Muscle layer of duodenum (tissue), 2 donors: ENCODE data around the gene TNFRSF21.

Source experiments
- H3K27ac ChIP-seq: one replicate; pipeline ENCODE4 v1.7.0; 2013; ENCODE audit warnings: mild to moderate bottlenecking, low read length
- H3K27me3 ChIP-seq: one replicate; pipeline ENCODE4 v1.7.0; 2013; ENCODE audit warnings: low read depth, mild to moderate bottlenecking, control low read depth, low read length
- H3K36me3 ChIP-seq, 2 donors: one replicate each; pipeline ENCODE4 v1.7.0; 2013; ENCODE audit warnings: low read length in 2 of 2, control low read depth in 1 of 2, mild to moderate bottlenecking in 1 of 2; ENCODE audit not compliant: insufficient read depth in 2 of 2, control insufficient read depth in 1 of 2
- H3K4me1 ChIP-seq, 2 donors: one replicate each; pipeline ENCODE4 v1.7.0; 2013; ENCODE audit warnings: low read length in 2 of 2, mild to moderate bottlenecking in 2 of 2, control low read depth in 1 of 2, moderate library complexity in 1 of 2; ENCODE audit not compliant: insufficient read depth in 2 of 2, control insufficient read depth in 1 of 2
- H3K4me3 ChIP-seq, 2 donors: one replicate each; pipeline ENCODE4 v1.7.0; 2013; ENCODE audit warnings: low read length in 2 of 2, low read depth in 1 of 2, mild to moderate bottlenecking in 1 of 2
- H3K9me3 ChIP-seq, 2 donors: one replicate each; pipeline ENCODE4 v1.7.0; 2013; ENCODE audit warnings: low read length in 2 of 2, control low read depth in 1 of 2, mild to moderate bottlenecking in 1 of 2; ENCODE audit not compliant: control insufficient read depth in 1 of 2
- donor health status: healthy.

TNFRSF21 gene

GRCh38 chr6:47250302-47250701, 59.4 kb downstream of the TNFRSF21 start:
- peaks cover 9 to 10% of the 10 kb centered on the region in 2 donors for H3K36me3 ChIP-seq
- no peaks in the 10 kb centered on the region for H3K27me3 ChIP-seq
- H3K4me1 ChIP-seq = peaks cover 24 to 27% of the 10 kb centered on the region in 2 donors
- no peaks in the 10 kb centered on the region for H3K9me3 ChIP-seq
- H3K27ac ChIP-seq = no peak overlapping the region
- no peak overlapping the region for H3K4me3 ChIP-seq

- Histone ChIP-seq H3K4me1 (peaks cover 24 to 27% of the 10 kb centered on the region in 2 donors), H3K36me3 (peaks cover 9 to 10% of the 10 kb centered on the region in 2 donors), H3K9me3 (no peaks in the 10 kb centered on the region), H3K27me3 (no peaks in the 10 kb centered on the region), H3K4me3 (no peak overlapping the region), H3K27ac (no peak overlapping the region)
Measured at GRCh38 chr6:47248446-47248845, 61.3 kb downstream of the TNFRSF21 start.

- no peaks in the 10 kb centered on the region for H3K9me3 ChIP-seq
- peaks cover 0 to under 1% of the 10 kb centered on the region in 2 donors for H3K36me3 ChIP-seq
- H3K4me3 ChIP-seq = peak overlapping the region in 1 of 2 donors; percentile 2
- no peaks in the 10 kb centered on the region for H3K27me3 ChIP-seq
- H3K4me1 ChIP-seq = peaks cover 29 to 34% of the 10 kb centered on the region in 2 donors
- H3K27ac ChIP-seq = no peak overlapping the region
Measured at GRCh38 chr6:47247227-47247797, 62.4 kb downstream of the TNFRSF21 start.

GRCh38 chr6:47246551-47246950, 63.2 kb downstream of the TNFRSF21 start:
- H3K4me1 ChIP-seq = peaks cover 36 to 39% of the 10 kb centered on the region in 2 donors
- no peaks in the 10 kb centered on the region for H3K9me3 ChIP-seq
- no peak overlapping the region for H3K4me3 ChIP-seq
- H3K36me3 ChIP-seq = no peaks in the 10 kb centered on the region
- peak overlapping the region; percentile 16 for H3K27ac ChIP-seq
- no peaks in the 10 kb centered on the region for H3K27me3 ChIP-seq

DNA sequence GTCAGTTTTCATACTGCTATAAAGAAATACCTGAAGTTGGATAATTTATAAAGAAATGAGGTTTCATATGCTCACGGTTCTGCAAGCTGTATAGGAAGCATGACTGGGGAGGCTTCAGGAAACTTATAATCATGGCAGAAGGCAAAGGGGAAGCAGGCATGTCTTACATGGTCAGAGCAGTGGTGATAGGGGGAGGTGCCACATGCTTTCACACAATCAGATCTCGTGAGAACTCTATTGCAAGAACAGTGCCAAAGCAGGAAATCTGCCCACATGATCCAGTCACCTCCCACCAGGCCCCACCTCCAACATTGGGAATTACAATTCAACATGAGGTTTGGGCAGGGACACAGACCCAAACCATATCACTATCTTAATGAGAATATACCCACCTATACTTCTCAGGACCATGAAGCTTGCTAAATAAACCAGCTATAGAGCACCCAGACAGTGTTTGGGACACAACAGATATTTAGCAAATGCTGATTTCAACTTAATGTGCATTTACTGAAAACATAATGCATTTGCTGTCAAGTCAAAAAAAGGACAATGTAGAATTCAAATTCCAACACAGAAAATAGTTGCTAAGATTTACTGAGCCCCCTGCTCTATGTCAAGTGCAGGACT, 63.8 kb downstream of the TNFRSF21 start:
- H3K27ac ChIP-seq = peak overlapping the region; percentile 16
- peaks cover 37 to 39% of the 10 kb centered on the region in 2 donors for H3K4me1 ChIP-seq

DNA sequence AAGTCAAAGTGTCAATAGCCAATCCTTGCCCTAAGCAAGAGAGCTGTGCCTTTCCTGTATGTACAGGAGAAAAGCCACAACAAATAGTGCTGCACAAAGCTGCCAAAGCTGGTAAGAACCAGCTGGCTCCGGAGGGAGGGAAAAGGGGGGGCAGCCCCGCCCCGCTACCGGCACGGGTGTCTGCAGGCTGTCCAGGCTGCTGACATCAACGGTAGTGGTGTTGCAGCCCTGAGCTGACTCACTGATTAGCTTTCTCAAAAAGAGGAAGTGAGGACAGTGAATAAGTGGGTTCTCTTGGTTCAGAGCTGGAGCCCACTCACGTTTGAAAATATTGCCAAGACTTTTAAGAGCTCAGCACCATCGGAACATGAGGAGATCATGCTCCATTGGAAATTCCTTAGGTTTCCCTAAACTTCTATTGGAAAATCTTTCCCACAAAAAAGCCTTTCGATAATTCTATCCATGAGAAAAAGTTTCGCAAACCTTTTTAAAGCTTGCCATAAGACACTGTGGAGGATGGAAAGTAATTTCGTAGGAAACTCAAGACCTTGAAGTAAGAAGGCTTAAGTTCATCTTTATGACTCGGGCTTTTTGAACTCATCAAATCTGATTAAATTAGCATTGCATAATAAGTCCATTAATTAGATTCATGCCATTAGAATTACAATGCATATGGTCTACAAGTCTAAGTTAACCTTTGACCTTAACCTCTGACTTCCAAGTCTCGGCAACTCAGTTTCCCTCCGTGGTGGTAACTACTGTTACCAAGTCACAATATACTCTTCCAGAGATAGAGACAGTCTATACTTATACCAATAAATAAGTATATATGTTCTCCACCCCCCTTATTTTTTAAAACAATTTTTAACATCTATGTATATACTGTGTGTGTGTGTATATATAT, 67.0 kb downstream of the TNFRSF21 start:
- peaks cover 30% of the 10 kb centered on the region in 2 donors for H3K4me1 ChIP-seq
- no peaks in the 10 kb centered on the region for H3K36me3 ChIP-seq
- H3K4me3 ChIP-seq = peak overlapping the region in 1 of 2 donors; percentile 18
- no peaks in the 10 kb centered on the region for H3K9me3 ChIP-seq
- no peaks in the 10 kb centered on the region for H3K27me3 ChIP-seq
- H3K27ac ChIP-seq = peak overlapping the region; percentile 77

More for the DNA sequence above, 63.8 kb downstream of the TNFRSF21 start:
- Histone ChIP-seq H3K36me3 (no peaks in the 10 kb centered on the region), H3K27me3 (no peaks in the 10 kb centered on the region), H3K9me3 (no peaks in the 10 kb centered on the region), H3K4me3 (no peak overlapping the region)

- H3K36me3 ChIP-seq = no peaks in the 10 kb centered on the region
- H3K27ac ChIP-seq = peak overlapping the region; percentile 47
- H3K27me3 ChIP-seq = no peaks in the 10 kb centered on the region
- no peak overlapping the region for H3K4me3 ChIP-seq
- H3K9me3 ChIP-seq = no peaks in the 10 kb centered on the region
- H3K4me1 ChIP-seq = peaks cover 23 to 26% of the 10 kb centered on the region in 2 donors
Measured at GRCh38 chr6:47241742-47242482, 67.8 kb downstream of the TNFRSF21 start.

GRCh38 chr6:47240277-47240890, 69.3 kb downstream of the TNFRSF21 start:
- Histone ChIP-seq H3K27me3 (no peaks in the 10 kb centered on the region), H3K4me3 (no peak overlapping the region), H3K9me3 (no peaks in the 10 kb centered on the region), H3K27ac (no peak overlapping the region), H3K4me1 (peaks cover 21 to 29% of the 10 kb centered on the region in 2 donors), H3K36me3 (no peaks in the 10 kb centered on the region)

GRCh38 chr6:47239546-47239945, 70.2 kb downstream of the TNFRSF21 start:
- Histone ChIP-seq H3K4me1 (peaks cover 21 to 29% of the 10 kb centered on the region in 2 donors), H3K36me3 (peaks cover 0 to under 1% of the 10 kb centered on the region in 2 donors), H3K27ac (no peak overlapping the region), H3K9me3 (no peaks in the 10 kb centered on the region), H3K4me3 (no peak overlapping the region), H3K27me3 (no peaks in the 10 kb centered on the region)

GRCh38 chr6:47238456-47238995, 71.2 kb downstream of the TNFRSF21 start:
- peaks cover 21 to 29% of the 10 kb centered on the region in 2 donors for H3K4me1 ChIP-seq
- H3K4me3 ChIP-seq = no peak overlapping the region
- no peak overlapping the region for H3K27ac ChIP-seq
- H3K9me3 ChIP-seq = no peaks in the 10 kb centered on the region
- peaks cover 0 to 6% of the 10 kb centered on the region in 2 donors for H3K36me3 ChIP-seq
- H3K27me3 ChIP-seq = no peaks in the 10 kb centered on the region
